ENCODE data around the gene UNC93B1. TPM values are rescaled to one million over a fixed set of nuclear protein-coding genes. Genes with fewer than 3 reads are reported as not detected.

Gene UNC93B1
- total RNA-seq, 1 experiment from 2014 or later, result 14.7 TPM

- TF ChIP-seq CTCF (IDR thresholded peaks at IDR 0.05; ENCODE audit: unreplicated experiment), result no peak
- no peaks in the 10 kb centered on the region for H3K27me3 Mint-ChIP-seq (ENCODE audit: insufficient read depth, unreplicated experiment)
- intact Hi-C loops (cut with micrococcal nuclease), result no loop called here
- H3K4me3 Mint-ChIP-seq (ENCODE audit: unreplicated experiment), result no peak overlapping the region
- no peak overlapping the region for H3K27ac Mint-ChIP-seq (ENCODE audit: low read depth, unreplicated experiment)
- POLR2A ChIA-PET, result interaction anchor here (0.6 to 1.8 kb wide), 7 partner anchors 21 to 174 kb away, joined by 3 to 6 read pairs (median 3); no protein-coding TSS in a partner anchor
- BruUV-seq (replicated peaks), result no TSS peak
- CTCF ChIA-PET, result interaction anchor here (0.6 to 1.0 kb wide), 2 partner anchors 16 to 26 kb away, joined by 3 read pairs; no protein-coding TSS in a partner anchor
- H3K4me1 Mint-ChIP-seq (ENCODE audit: insufficient read depth, unreplicated experiment), result no peaks in the 10 kb centered on the region
- peaks cover 13% of the 10 kb centered on the region for H3K36me3 Mint-ChIP-seq (ENCODE audit: insufficient read depth, unreplicated experiment)
- H3K9me3 Mint-ChIP-seq (ENCODE audit: unreplicated experiment), result no peaks in the 10 kb centered on the region
- DNase-seq (ENCODE audit: unreplicated experiment), result no peak
Measured at GRCh38 chr11:68037411-68038225, 33.7 kb upstream of the UNC93B1 start.

GRCh38 chr11:68036717-68037239, 32.9 kb upstream of the UNC93B1 start:
- no peaks in the 10 kb centered on the region for H3K9me3 Mint-ChIP-seq (ENCODE audit: unreplicated experiment)
- CTCF ChIA-PET, result interaction anchor here (0.6 kb wide), 1 partner anchor 26 kb away, joined by 3 read pairs; no protein-coding TSS in a partner anchor
- TF ChIP-seq CTCF (IDR thresholded peaks at IDR 0.05; ENCODE audit: unreplicated experiment), result no peak
- no peaks in the 10 kb centered on the region for H3K27me3 Mint-ChIP-seq (ENCODE audit: insufficient read depth, unreplicated experiment)
- no peak for DNase-seq (ENCODE audit: unreplicated experiment)
- no TSS peak for BruUV-seq (replicated peaks)
- intact Hi-C loops (cut with micrococcal nuclease), result no loop called here
- POLR2A ChIA-PET, result interaction anchor here (0.6 to 1.3 kb wide), 4 partner anchors 20 to 235 kb away, joined by 3 read pairs; partner anchors contain the start of gene C11orf24
- H3K27ac Mint-ChIP-seq (ENCODE audit: low read depth, unreplicated experiment), result no peak overlapping the region
- no peak overlapping the region for H3K4me3 Mint-ChIP-seq (ENCODE audit: unreplicated experiment)
- peaks cover 16% of the 10 kb centered on the region for H3K36me3 Mint-ChIP-seq (ENCODE audit: insufficient read depth, unreplicated experiment)
- peaks cover 1% of the 10 kb centered on the region for H3K4me1 Mint-ChIP-seq (ENCODE audit: insufficient read depth, unreplicated experiment)

DNA sequence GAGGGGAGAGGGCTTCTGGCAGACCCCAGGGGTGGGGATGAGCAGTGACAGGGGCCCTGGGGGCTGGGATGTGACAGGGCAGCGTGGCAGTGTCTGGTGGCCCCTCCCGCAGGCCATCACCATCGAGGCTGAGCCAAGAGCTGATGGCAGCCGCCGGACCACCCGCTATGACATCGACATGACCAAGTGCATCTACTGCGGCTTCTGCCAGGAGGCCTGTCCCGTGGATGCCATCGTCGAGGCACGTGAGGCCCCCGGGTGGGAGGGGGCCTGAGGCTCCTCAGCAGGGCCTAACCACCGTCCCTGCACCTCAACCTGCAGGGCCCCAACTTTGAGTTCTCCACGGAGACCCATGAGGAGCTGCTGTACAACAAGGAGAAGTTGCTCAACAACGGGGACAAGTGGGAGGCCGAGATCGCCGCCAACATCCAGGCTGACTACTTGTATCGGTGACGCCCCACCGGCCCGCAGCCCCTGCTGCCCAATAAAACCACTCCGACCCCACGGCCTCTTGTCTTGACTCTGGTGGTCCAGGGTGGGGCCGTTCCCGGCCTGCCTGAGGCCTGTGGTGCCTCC, 32.3 kb upstream of the UNC93B1 start:
- TF ChIP-seq CTCF (IDR thresholded peaks at IDR 0.05; ENCODE audit: unreplicated experiment), result no peak
- H3K27ac Mint-ChIP-seq (ENCODE audit: low read depth, unreplicated experiment), result no peak overlapping the region
- intact Hi-C loops (cut with micrococcal nuclease), result no loop called here
- no peaks in the 10 kb centered on the region for H3K9me3 Mint-ChIP-seq (ENCODE audit: unreplicated experiment)
- POLR2A ChIA-PET, result interaction anchor here (0.6 kb wide), 2 partner anchors 110 to 235 kb away, joined by 3 read pairs; partner anchors contain the start of gene C11orf24
- no peak for DNase-seq (ENCODE audit: unreplicated experiment)
- CTCF ChIA-PET, result no interaction called here
- no peak overlapping the region for H3K4me3 Mint-ChIP-seq (ENCODE audit: unreplicated experiment)
- no peaks in the 10 kb centered on the region for H3K27me3 Mint-ChIP-seq (ENCODE audit: insufficient read depth, unreplicated experiment)
- peaks cover 6% of the 10 kb centered on the region for H3K4me1 Mint-ChIP-seq (ENCODE audit: insufficient read depth, unreplicated experiment)
- H3K36me3 Mint-ChIP-seq (ENCODE audit: insufficient read depth, unreplicated experiment), result peaks cover 16% of the 10 kb centered on the region
- no TSS peak for BruUV-seq (replicated peaks)

DNA sequence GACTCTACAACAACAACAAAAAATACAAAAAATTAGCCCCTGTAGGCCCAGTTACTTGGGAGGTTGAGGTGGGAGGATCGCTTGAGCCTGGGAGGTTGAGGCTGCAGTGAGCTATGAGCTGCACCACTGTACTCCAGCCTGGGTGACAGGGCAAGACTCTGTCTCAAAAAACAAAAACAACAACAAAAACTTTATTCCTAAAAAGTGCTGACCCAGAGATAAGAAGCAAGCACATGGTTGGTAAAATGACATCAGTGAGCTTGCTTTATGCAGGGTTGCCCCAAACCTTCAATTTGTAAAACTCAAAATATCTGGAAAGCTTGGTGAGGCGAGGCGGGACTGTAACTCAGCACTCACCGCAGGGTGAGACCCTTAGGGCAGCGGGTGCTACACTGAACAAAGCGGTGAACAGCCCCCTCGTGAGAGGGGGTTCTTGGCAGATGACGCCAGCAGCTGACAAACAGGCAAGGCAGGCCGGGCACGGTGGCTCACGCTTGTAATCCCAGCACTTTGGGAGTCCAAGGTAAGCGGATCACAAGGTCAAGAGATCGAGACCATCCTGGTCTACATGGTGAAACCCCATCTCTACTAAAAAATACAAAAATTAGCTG, 31.5 kb upstream of the UNC93B1 start:
- CTCF ChIA-PET, result no interaction called here
- Mint-ChIP-seq H3K36me3 (ENCODE audit: insufficient read depth, unreplicated experiment) (peaks cover 16% of the 10 kb centered on the region), H3K27ac (ENCODE audit: low read depth, unreplicated experiment) (no peak overlapping the region), H3K4me1 (ENCODE audit: insufficient read depth, unreplicated experiment) (peaks cover 6% of the 10 kb centered on the region), H3K27me3 (ENCODE audit: insufficient read depth, unreplicated experiment) (no peaks in the 10 kb centered on the region), H3K4me3 (ENCODE audit: unreplicated experiment) (no peak overlapping the region), H3K9me3 (ENCODE audit: unreplicated experiment) (no peaks in the 10 kb centered on the region)
- intact Hi-C loops (cut with micrococcal nuclease), result no loop called here
- POLR2A ChIA-PET, result no interaction called here
- DNase-seq (ENCODE audit: unreplicated experiment), result no peak
- no TSS peak for BruUV-seq (replicated peaks)
- TF ChIP-seq CTCF (IDR thresholded peaks at IDR 0.05; ENCODE audit: unreplicated experiment), result no peak
